Measurements from ENCODE around the gene EMB. TPM values are rescaled to one million over a fixed set of nuclear protein-coding genes. Genes with fewer than 3 reads are reported as not detected.
"Not testable (repeated sequence)": the region's sequence is repeated elsewhere in the genome, so short reads cannot be mapped to it uniquely, and the experiment has no call there.

The EMB gene
- total RNA-seq, 1 experiment from 2014 or later = 376 TPM

DNA sequence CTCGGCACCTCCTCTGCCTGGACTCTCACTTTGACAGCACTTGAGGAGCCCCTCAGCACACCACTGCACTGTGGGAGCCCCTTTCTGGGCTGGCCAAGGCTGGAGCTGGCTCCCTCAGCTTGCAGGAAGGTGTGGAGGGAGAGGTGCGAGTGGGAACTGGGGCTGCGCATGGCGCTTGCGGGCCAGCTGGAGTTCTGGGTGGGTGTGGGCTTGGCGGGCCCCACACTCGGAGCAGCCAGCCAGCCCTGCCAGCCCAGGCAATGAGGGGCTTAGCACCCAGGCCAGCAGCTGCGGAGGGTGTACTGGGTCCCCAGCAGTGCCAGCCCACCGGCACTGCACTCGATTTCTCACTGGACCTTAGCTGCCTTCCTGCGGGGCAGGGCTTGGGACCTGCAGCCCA lies 64.4 kb downstream of the EMB start:
- H3K36me3 ChIP-seq (ENCODE audit: insufficient read depth, low read length); H3K4me2 ChIP-seq (ENCODE audit: low read depth, low read length, poor library complexity, severe bottlenecking); H4K20me1 ChIP-seq (ENCODE audit: insufficient read depth, low read depth, low read length); H2AFZ ChIP-seq (ENCODE audit: low read length); DNase-seq; H3K4me3 ChIP-seq (ENCODE audit: low read length); H3K27ac ChIP-seq (ENCODE audit: low read length); H3K9me2 ChIP-seq (replicated peaks; ENCODE audit: insufficient read depth, low read length); H3K27me3 ChIP-seq (ENCODE audit: low read length); H3K9ac ChIP-seq (ENCODE audit: low read length); H3K9me3 ChIP-seq (ENCODE audit: low read length); H3K4me1 ChIP-seq (ENCODE audit: low read length): not testable (repeated sequence)
- peaks cover 14% of the 10 kb centered on the region for H3K79me2 ChIP-seq (ENCODE audit: low read length)

DNA sequence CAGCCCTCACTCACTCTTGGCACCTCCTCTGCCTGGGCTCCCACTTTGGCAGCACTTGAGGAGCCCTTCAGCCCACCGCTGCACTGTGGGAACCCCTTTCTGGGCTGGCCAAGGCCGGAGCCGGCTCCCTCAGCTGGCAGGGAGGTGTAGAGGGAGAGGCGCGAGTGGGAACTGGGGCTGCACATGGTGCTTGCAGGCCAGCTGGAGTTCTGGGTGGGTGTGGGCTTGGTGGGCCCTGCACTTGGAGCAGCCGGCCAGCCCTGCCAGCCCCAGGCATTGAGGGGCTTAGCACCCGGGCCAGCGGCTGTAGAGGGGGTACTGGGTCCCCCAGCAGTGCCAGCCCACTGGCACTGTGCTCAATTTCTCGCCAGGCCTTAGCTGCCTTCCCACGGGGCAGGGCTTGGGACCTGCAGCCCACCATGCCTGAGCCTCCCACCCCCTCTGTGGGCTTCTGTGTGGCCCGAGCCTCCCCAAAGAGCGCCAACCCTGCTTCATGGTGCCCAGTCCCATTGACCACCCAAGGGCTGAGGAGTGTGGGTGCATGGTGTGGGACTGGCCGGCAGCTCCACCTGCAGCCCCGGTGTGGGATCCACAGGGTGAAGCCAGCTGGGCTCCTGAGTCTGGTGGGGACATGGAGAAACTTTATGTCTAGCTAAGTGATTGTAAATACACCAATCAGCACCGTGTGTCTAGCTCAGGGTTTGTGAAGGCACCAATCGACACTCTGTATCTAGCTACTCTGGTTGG lies 71.6 kb downstream of the EMB start:
- not testable (repeated sequence) for DNase-seq; H3K4me1 ChIP-seq (ENCODE audit: low read length); H3K27ac ChIP-seq (ENCODE audit: low read length); H3K27me3 ChIP-seq (ENCODE audit: low read length); H3K9ac ChIP-seq (ENCODE audit: low read length); H2AFZ ChIP-seq (ENCODE audit: low read length); H3K4me2 ChIP-seq (ENCODE audit: low read depth, low read length, poor library complexity, severe bottlenecking); H3K36me3 ChIP-seq (ENCODE audit: insufficient read depth, low read length); H3K9me3 ChIP-seq (ENCODE audit: low read length); H3K4me3 ChIP-seq (ENCODE audit: low read length); H4K20me1 ChIP-seq (ENCODE audit: insufficient read depth, low read depth, low read length); H3K9me2 ChIP-seq (replicated peaks; ENCODE audit: insufficient read depth, low read length)
- peaks cover 13% of the 10 kb centered on the region; the same call in 1 of the 2 replicates for H3K79me2 ChIP-seq (ENCODE audit: low read length)

DNA sequence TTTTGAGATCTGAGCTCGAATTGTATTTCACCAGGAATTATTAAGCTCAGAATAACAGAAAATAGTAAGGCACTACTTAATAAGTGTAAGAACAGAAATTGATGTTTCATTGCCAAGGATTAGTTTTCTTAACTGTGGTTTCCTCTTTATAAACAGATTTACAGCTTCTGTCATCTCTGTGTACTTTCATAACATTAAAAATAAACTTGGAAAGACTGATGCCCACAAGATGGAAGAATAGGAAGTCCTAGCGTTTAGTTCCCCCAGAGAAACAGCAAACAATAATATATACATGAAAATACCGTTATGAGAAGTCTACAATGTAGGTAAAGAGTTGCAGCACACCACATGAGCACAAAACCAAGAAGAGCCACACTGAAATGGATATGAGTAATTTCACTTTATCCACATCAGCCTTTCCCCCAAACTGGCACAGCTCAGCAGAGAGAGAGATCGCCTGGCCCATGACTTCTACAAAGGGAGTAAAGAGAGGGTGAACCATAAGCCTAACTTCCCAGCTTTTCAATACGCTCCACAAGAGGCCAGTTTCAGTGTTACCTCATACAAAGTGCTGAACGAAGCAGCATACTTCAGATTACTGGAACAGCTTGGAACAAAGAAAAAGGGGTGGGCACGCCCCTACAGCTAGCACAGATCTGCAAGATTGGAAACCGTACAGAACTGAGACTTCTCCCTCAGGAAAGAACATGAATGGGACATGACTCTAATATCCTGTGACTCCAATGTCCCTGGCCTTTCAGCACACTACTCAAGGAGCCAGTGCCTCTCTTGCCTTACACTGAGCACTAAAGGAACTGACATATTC lies 75.4 kb downstream of the EMB start:
- H3K9me2 ChIP-seq (replicated peaks; ENCODE audit: insufficient read depth, low read length) = no peaks in the 10 kb centered on the region
- H2AFZ ChIP-seq (ENCODE audit: low read length) = no peak overlapping the region
- DNase-seq = no peak

DNA sequence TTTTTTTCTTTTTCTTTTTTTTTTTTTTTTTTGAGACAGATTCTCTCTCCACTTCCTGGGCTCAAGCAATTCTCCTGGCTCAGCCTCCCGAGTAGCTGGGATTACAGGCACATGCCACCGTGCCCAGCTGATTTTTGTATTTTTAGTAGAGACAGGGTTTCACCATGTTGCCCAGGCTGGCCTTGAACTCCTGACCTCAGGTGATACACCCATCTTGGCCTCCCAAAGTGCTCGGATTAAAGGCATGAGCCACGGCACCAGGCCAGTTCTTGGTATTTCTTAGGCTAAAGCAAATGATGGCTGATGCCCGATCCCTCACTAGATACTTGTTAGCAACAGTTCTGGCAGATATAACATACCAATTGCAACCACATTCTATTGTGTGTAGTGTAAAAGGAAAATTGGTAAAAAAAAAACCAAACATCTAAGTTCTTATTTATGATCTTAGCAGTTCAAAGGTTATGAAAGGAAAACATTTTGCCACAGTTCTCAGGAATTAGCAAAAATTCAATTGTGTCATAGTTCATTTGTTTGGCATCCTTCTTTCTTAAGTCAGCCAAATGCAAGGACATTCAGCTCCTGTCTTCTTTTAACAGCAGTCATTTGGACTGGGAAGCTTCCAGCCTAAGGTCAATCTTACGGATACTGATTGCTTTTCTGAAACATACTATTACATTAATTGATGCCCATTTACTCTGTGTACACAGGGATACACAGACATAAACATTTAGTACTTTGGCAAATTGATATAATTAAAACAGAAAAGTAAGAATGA lies 76.4 kb downstream of the EMB start:
- peaks cover 16% of the 10 kb centered on the region; the same call in 1 of the 2 replicates for H3K79me2 ChIP-seq (ENCODE audit: low read length)
- H2AFZ ChIP-seq (ENCODE audit: low read length); H4K20me1 ChIP-seq (ENCODE audit: insufficient read depth, low read depth, low read length); H3K4me3 ChIP-seq (ENCODE audit: low read length); H3K4me2 ChIP-seq (ENCODE audit: low read depth, low read length, poor library complexity, severe bottlenecking); DNase-seq; H3K9me3 ChIP-seq (ENCODE audit: low read length); H3K4me1 ChIP-seq (ENCODE audit: low read length); H3K9ac ChIP-seq (ENCODE audit: low read length); H3K27me3 ChIP-seq (ENCODE audit: low read length); H3K36me3 ChIP-seq (ENCODE audit: insufficient read depth, low read length); H3K9me2 ChIP-seq (replicated peaks; ENCODE audit: insufficient read depth, low read length); H3K27ac ChIP-seq (ENCODE audit: low read length): not testable (repeated sequence)

More for the DNA sequence above, 75.4 kb downstream of the EMB start:
- H3K79me2 ChIP-seq (ENCODE audit: low read length) = peaks cover 16% of the 10 kb centered on the region; the same call in 1 of the 2 replicates
- peaks cover 3% of the 10 kb centered on the region; the same call in 1 of the 2 replicates for H3K36me3 ChIP-seq (ENCODE audit: insufficient read depth, low read length)
- no peaks in the 10 kb centered on the region for H3K27me3 ChIP-seq (ENCODE audit: low read length)
- H4K20me1 ChIP-seq (ENCODE audit: insufficient read depth, low read depth, low read length) = no peaks in the 10 kb centered on the region
- H3K9ac ChIP-seq (ENCODE audit: low read length) = no peak overlapping the region
- no peaks in the 10 kb centered on the region for H3K4me1 ChIP-seq (ENCODE audit: low read length)
- no peak overlapping the region for H3K27ac ChIP-seq (ENCODE audit: low read length)
- H3K9me3 ChIP-seq (ENCODE audit: low read length) = no peaks in the 10 kb centered on the region
- no peak overlapping the region for H3K4me3 ChIP-seq (ENCODE audit: low read length)
- no peak overlapping the region for H3K4me2 ChIP-seq (ENCODE audit: low read depth, low read length, poor library complexity, severe bottlenecking)

DNA sequence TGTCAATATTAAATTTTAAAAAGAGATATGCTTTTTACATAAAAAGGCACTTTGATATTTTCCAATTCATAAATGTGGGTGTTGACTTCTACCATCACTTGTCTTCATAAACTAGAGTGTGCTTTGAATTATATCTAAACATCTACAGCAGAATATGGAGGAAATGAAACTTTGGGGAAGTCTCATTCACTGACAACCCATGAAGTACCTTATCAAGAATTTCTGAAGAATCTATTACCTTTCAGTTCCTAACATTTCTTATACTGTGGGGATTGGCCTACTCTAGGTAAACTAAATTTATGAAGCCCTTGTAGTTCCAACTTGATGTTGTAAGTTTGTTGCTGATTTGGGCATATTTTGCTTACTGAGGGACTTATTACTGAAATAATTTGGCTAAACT lies 81.9 kb downstream of the EMB start:
- H3K9ac ChIP-seq (ENCODE audit: low read length) = no peak overlapping the region
- H3K9me3 ChIP-seq (ENCODE audit: low read length) = no peaks in the 10 kb centered on the region
- no peak for DNase-seq
- H3K4me2 ChIP-seq (ENCODE audit: low read depth, low read length, poor library complexity, severe bottlenecking) = no peak overlapping the region
- no peaks in the 10 kb centered on the region for H4K20me1 ChIP-seq (ENCODE audit: insufficient read depth, low read depth, low read length)
- H3K9me2 ChIP-seq (replicated peaks; ENCODE audit: insufficient read depth, low read length) = no peaks in the 10 kb centered on the region
- H2AFZ ChIP-seq (ENCODE audit: low read length) = no peak overlapping the region
- H3K27me3 ChIP-seq (ENCODE audit: low read length) = no peaks in the 10 kb centered on the region
- 0 out of 2 replicates have a peak, but pooled peaks cover 3% of the 10 kb centered on the region for H3K79me2 ChIP-seq (ENCODE audit: low read length)
- H3K4me3 ChIP-seq (ENCODE audit: low read length) = no peak overlapping the region
- peaks cover 6% of the 10 kb centered on the region; the same call in 1 of the 2 replicates for H3K36me3 ChIP-seq (ENCODE audit: insufficient read depth, low read length)
- H3K4me1 ChIP-seq (ENCODE audit: low read length) = no peaks in the 10 kb centered on the region
- H3K27ac ChIP-seq (ENCODE audit: low read length) = no peak overlapping the region

DNA sequence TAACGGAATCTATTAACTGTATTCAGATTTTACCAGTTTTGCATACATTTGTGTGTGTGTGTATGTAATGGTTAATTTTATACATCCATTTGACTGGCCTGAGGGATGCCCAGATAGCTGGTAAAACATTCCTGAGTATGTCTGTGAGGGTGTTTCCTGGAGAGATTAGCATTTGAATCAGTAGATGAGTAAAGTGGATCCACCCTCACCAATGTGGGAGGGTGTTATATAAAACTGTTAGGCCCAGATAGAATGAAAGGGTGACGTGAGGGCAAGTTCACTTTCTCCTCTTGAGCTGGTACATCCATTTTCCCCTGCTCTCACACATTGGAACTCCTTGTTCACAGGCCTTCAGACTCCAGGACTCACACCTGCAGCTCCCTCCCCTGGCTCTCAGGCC lies 88.7 kb downstream of the EMB start:
- Histone ChIP-seq H3K4me2 (ENCODE audit: low read depth, low read length, poor library complexity, severe bottlenecking) (no peak overlapping the region), H3K36me3 (ENCODE audit: insufficient read depth, low read length) (no peaks in the 10 kb centered on the region), H3K9me3 (ENCODE audit: low read length) (no peaks in the 10 kb centered on the region), H2AFZ (ENCODE audit: low read length) (no peak overlapping the region), H3K9ac (ENCODE audit: low read length) (no peak overlapping the region), H4K20me1 (ENCODE audit: insufficient read depth, low read depth, low read length) (no peaks in the 10 kb centered on the region), H3K4me3 (ENCODE audit: low read length) (no peak overlapping the region), H3K79me2 (ENCODE audit: low read length) (no peaks in the 10 kb centered on the region; the same call in 1 of the 2 replicates), H3K9me2 (replicated peaks; ENCODE audit: insufficient read depth, low read length) (no peaks in the 10 kb centered on the region), H3K27ac (ENCODE audit: low read length) (no peak overlapping the region), H3K4me1 (ENCODE audit: low read length) (peaks cover 7% of the 10 kb centered on the region; the same call in 1 of the 2 replicates), H3K27me3 (ENCODE audit: low read length) (no peaks in the 10 kb centered on the region)
- DNase-seq = no peak

All from Karpas-422 (cell line).